Measurements from ENCODE around the gene PRKG1.

PRKG1 gene

DNA sequence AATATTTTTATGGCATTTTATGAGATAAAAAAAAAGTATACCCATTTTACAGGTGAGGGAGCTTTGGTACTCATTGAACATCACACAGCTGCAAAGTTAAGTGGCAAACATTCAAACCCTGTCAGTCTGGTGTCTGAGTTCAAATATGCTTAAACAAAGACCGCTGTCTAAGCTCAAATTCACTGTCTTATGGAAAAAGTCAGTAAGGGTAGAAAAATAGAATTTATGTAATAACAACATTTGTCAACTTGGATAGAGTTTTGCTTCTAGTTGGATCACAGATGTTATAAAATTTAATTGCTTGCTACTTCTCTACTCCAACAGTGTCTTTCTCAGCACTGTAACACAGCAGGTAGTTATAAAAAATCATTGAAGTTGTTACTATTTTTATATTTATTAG is 786.8 kb downstream of the PRKG1 start:
- no peak for DNase-seq

DNA sequence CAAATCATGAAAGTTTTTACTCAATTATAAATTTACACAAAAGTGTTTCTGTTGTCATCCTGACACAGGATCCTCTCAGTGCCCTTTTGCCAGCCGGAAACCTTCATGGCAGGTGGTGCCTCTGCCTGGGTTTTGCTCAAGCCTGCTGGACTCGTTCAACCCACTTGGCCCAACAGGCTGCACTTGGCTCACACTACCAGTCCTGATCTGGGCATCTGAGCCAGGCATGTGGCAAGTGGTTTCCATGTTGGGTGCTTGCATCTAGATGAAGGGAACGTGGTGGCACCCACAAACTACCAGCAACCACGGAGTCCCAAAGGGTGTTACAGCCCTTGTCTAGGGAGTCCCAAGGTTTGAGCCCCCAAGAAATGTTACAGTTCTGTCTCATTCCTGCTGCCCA is 787.4 kb downstream of the PRKG1 start:
- DNase-seq, result no peak

DNA sequence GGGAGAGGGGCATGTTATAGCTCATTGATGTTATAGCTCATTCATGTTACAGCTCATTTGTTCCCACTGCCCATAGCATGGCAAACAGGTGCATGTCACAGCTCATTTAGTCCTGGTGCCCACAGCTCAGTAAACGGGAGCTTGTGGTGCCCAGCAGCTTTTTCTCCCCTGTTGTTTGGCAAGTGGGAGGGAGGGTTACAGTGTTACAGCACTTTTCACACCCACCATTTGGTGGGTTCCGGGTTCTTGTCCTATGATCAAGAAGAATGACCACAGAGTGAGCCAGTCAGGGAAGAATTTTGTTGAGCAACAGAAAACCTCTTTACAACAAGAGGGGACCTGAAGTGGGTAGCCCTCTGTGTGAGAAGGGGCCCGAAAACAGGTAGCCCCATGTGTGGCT is 787.9 kb downstream of the PRKG1 start:
- DNase-seq, result no peak

DNA sequence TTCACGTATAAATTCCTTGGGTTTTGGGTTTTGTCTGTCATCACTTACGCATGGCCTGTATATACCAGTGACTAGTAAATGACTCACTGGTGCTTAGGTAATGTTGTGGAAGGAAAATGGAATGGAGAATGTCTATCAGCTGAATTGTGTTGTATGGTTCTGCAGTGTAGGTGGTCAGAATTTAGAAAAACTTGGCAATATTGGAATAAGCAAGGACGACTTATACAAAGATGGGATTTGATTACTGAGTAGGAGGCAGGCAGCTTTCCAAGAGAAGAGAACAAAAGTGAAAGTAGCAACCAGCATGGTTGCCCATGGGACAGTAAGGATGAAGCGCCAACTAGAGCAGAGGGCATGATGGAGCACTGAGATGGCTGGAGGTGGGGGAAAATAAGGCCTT is 793.7 kb downstream of the PRKG1 start:
- DNase-seq, result no peak

DNA sequence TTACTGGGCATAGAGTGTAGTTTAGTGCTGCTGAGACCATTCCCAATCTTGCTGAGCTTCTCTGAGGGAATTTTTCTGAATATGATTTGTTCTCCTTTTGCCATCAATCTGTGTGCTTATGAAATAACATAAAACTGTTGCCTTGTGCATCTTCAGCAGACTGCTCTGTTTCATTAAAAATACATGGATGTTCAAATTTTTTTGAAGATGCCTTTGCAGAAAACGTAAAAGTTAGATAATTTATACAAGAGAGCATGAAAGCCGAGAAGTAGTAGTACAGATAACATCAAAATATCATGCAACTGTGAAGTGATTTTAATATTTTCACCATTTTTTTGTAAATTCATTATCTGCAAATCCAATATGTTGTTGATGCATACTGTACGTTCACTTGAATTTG is 799.8 kb downstream of the PRKG1 start:
- DNase-seq, result no peak

DNA sequence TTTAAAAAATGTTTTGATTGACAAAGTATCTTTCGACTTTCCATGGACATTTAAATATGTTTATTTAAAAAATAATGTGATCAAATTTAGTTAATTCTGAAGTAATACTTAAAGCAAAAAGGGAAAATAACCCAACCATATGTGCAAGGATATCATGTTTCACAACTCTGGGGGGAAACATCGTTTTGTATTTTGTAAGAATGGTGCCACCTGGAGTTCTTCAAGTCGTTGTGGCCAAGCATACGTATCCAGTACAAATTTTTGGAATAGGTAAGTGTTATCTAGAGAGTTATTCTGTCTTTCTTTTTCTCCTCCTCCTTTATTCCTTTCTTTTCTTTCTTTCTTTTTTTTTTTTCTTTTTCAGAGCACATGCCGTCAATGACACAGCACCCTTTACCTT is 801.3 kb downstream of the PRKG1 start:
- DNase-seq, result no peak

DNA sequence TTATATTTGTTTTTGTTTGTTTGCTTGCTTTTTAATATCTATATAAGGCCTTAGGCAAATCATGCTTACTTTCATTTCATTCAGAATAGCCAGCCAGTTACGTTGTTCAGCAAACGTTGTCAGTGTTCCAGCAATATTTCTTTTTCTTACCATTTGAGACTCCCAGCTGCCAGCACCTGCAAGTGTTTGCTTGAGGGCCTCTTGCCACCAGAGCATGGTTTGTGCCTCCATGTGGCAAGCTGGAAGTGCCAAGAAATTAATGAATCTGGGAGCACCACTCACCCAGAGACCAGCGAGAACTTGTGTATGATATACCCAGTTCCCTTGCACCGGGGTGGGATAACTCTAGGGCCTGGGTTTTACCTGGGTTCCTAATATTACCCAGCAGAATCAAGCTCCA is 802.2 kb downstream of the PRKG1 start:
- no peak for DNase-seq

DNA sequence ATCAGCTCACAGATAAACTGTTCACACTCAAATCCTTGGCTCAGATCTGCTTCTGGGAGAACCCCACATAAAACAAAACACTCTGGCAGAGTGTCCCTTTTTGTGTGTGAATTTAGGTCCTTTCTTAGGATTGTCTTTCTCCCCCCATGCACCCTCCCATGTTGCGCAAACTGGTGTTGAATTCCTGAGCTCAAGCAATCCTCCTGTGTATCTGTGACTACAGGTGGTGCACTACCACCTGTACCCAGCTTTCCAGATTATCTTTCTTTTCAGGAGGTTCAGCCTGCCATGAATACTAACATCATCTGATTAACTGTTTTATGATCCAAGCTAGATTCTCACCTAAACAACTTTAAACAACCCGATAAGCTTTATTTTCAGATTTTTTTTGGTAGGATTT is 802.7 kb downstream of the PRKG1 start:
- no peak for DNase-seq

DNA sequence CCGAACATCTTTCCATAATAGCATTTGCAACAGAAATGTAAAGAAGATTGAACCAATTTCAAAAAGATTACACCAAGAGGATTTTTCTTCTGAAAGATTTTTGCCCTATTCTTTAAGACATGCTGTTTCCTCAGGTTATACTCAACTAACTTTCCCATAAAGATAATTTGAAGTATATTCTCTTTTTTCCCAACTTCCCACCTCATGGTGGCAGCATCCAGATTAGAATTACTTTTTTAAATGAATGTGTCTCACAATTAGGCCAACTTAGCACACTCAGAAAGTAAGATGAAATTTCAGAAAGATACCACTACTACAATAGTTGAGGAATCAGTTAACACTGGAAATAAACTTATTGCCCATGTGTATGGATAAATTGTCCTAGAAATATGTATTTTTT is 803.3 kb downstream of the PRKG1 start:
- no peak for DNase-seq

DNA sequence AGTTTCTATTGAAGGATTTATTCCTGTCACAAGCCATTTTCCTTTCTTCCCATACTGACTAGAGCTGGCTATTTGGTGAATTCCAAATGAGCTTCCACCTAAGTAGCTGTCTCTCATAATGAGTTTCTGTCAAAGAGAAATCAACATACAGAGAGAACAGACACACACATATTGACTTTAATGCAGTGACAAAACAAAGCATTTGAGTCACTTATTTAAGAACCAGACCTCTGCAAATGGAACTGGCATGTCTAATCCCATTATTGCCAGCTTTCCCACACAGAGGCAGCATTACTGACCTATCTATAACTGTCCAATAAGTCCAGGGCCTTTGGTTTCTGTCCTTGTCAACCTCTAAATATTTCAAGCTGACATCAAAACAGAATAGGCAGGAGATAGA is 804.4 kb downstream of the PRKG1 start:
- no peak for DNase-seq

DNA sequence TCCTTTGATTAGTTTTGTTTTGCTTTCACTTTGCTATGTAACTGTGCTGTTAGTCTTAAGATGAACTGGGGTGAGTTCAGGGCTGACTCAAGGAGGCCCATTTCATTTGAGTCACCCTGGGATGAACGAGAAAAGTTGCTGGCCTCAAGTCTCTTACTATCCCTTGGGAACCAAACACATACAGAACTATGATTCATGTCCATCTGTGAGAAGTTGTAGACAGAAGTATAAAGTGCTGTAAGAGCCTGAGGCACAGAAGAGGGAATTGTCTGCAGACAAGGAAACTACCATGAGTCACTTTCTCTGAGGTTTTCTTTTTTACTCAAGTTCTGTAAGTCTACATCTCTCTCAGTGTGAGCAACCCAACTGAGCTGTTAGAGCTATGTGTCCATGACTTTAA is 805.0 kb downstream of the PRKG1 start:
- no peak for DNase-seq

DNA sequence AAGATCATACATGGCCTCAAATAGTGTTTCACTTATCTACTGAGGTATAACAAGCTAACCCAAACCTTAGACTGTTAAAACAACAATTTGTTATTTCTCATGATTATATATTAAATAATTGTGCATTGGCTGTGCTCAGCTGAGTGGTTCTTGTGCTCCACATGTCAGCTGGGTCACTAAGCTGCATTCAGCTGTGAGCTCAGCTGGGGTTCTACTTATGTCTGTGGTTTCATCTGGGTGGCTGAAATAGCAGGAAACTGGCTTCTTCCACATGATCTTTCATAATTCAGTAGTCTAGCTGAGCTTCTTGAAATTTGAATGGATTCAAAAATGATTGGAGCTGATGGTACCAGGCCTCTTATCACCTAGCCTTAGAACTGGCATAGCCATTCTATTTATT is 806.9 kb downstream of the PRKG1 start:
- no peak for DNase-seq

DNA sequence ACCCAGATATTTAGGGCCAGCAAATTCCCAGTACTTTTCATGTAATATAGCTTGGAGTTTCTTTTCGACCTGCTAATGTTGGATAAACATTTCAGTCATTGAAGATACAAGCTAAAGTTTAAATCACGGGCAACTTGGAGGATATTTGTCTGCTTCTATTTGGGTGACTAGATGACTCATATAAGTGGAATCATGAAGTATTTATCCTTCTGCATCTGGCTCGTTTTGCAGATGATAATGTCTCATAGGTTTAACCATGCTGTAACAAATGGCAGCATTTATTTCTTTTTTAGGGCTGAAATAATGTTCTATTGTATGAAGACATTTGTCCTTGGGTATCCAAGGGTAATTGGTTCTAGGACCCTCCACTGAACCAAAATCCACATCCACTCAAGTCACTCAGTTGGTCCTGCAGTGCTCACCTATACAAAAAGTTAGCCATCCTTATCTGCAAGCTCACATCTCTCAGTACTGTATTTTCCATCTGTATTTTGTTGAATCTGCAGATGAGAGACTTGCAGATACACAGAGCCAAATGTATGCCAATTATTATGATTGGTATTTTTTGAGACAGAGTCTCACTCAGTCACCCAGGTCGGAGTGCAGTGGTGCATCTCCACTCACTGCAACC is 812.3 kb downstream of the PRKG1 start:
- no peak for DNase-seq

DNA sequence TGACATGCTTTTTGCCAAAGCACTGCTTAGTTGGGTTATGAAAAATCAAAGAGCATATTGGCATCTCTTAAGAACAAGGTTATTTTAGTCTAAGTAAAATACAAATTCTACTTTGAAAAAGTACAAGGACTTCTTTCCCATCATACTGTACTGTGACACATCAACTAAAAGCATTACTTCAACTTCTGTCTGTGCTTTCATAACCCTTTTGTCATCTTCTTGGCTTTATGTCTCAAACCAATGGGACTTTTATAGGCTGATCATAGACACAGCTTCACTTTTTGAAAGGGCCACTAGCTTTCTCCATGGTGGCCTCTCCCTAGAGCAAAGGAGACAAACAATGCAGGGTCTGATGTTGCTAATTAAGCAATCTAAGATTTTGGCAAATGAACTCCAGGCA is 814.0 kb downstream of the PRKG1 start:
- no peak for DNase-seq

DNA sequence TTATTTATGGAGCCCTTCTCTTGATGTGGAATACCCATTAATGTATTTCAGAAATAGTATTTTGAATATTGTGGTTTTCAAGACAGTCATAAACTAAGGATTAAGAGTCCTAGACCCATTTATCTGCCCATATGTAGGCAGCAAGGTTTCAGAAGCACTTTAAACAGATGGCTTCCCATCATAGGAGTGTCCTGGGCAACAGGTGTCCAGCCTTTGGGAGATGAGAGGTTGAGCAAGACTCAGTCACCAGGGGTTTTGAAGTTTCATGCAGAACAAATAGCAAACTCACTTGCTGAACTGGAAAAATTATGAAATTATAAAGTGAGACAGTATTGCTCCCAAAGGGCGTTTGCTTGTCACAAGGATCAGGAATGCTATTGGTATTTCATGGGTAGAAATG is 818.0 kb downstream of the PRKG1 start:
- no peak for DNase-seq

DNA sequence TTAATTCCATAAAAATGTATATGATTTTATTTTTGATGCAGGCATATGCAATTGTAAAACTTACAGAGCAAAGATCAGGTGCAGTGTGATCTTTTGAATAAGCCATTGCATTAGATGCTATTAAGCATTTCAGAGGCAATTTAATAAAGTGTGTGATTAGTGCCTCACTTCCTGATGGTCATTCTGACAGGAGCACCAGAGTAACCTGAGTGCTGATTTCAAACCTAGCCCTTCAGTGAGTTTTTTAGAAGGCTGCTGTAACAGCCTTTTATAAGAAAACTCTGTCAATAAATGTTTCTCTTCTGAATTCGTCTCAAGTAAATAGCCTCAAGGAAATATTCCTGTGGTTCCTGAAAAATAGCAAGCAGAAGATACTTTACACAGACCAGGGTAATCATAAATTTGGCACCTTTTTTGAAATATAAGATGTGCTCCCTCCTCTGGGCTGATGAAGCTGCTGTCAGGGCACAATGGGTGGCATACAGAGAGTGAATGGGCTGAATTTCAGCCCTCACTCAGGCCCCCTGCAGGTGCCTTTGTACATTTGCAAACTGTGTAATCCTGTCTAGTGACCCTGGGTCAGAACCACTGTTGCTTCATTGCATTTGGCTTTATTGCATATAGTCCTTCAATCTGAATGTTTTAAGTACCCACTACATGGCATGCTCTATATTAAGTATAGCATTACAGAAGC is 818.8 kb downstream of the PRKG1 start:
- DNase-seq, result no peak

DNA sequence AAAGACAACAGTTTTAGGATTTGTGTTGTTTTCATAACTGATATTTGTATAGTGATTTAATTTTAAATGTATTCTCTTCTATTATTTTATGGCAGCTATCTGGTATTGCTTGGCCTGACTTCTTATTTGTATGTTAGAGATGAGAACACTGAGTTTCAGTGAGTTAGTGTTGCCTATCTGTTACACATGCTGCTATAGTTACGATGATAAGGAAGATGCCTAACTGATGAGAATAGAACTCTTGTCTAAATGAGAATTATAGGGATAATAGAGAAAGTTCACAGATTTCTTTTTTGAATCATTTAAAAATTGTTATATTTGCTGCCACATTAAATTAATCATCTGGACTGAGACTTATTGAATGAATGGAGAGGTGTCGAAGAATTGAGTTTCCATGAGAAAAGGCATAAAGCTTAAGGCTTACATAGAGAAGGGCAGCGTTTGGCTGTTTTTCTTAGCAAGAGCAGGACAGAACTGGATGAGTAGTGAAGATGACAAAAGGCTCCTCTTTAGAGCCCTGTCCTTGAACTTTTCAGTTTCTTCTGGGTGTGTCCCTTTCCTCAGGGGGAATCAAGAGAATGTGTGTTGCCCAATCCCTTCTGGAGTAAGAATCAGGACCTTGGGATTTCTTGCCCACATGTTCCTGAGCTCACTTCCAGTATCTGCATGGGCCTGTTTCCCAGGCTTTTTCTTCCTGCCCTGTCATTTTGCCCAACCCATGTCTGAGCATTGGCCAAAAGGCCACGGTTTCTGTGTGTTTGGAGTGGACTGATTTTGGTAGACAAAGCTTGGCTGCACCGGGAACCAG is 820.7 kb downstream of the PRKG1 start:
- no peak for DNase-seq

DNA sequence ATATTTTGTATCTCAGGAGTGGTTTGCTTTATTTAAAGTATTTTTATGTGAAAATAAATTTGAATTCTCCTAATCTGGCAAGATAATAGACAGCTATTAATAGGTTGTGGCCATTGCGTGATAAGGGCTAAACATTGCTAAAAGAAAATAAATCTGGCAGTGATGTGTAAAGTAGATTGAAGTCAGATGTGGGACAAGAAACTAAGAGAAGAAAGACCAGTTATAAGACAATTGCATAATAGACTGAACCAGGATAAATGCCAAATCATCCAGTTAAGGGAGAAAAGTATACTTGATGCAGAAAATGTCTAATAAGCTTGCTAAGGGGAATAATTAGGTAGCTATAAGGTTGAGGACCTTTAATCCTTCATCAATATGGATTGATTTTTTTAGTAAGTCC is 822.6 kb downstream of the PRKG1 start:
- DNase-seq, result no peak

DNA sequence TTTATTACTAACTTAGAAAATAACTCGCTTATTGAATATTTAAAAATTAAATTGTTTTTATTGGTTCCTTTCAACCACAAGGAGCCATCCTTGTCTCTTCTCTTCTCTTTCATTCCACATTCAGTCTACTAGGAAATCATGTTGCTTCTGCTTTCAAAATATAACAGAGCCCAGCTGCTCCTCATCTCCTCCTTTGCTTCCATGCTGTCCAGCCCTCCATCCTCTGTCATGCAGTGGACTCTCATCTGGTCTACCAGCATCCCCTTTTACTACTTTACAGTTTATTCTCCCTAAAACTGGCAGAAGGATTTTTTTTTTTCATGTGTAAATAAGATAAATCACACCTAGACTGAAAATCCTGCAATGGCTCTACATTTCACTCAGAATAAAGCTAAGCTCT is 823.3 kb downstream of the PRKG1 start:
- DNase-seq, result no peak

DNA sequence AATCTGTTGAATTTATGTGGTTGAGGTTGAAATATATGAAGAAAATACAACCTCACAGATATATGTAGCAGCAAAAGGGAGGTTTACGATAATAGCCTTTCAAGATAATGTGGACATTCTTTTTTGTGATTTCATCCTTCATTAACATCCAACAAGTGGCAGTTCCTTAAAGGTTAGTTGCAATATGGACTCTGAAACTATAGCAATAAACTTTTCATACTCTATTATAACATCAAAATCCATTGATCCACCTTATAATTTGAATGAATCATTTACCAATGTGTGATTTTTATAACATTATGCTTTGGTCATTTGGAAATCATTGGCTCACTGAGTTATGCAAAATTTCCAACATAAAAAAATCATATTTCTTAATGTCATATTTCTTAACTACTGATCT is 825.9 kb downstream of the PRKG1 start:
- DNase-seq, result no peak

DNA sequence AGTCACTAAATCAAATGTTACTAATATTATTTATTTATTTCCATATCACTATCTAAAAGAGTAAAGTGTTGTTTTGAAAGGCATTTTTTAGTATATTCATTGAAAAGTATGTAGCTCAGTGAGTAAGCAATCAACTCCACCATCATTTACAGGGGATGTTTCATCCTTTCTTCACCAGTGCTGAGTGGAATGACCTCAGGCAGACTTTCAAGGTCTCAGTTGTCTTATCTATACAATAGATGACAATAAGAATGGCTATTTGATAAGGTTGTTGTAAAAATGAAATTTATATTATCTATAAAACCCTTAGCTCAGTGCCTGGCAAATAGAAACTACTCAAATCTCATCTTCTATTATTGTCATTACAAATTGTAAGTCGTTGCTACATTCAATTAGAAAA is 829.4 kb downstream of the PRKG1 start:
- no peak for DNase-seq

DNA sequence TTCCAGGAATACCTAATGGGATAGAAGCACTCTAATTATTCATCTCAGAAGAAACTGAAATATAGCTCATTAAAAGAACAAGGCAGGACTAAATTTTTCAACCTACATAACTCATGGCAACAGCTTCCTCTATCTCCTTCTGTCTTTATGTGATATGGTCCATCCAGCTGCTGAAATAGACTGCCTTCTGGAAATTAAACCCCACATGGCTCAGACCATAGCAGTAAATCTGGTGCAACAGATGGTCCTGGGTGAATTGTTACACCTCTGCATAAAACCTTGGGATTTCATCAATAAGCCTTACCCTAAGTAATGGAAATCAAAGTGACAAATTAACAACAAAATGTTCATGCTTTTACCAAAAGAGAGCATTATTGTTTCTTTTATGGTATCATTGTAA is 830.7 kb downstream of the PRKG1 start:
- no peak for DNase-seq

DNA sequence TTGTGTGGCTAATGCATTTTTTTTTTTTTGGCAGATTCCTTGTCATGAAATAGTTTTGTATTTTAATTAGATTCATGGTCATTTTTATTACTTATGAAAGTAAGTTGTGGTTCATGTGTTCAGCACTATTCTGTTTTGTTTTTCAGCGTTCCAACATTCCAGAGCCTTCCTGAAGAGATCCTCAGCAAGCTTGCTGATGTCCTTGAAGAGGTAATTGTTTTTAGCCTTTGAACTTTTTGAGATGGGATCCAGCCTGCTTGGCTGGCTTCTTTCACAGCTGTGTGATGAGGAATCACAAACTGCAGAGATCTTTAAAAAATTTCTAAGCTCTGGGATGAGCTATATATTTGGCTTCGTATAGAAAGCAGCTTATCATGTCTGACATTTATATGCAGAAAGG is 833.1 kb downstream of the PRKG1 start:
- no peak for DNase-seq

DNA sequence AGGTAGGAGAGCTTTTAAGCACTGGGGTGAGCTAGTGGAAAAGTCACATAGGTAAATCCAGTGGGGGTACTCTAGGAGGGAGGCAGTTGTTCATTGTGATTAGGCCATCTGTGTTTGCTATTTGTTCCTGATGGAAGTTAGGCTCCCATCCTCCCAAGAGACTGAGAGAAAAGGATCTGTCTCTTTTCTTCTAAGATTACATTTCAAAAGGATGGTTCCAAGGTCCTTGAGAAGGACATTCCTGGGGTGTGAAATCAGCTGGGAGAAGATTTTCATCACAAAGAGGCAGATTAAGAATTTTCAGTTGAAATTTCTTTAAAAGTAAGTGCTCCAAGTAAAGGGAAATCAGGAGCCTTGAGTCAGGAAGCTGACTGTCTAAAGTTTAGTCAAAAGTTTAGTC is 835.9 kb downstream of the PRKG1 start:
- DNase-seq, result no peak
